PC-3 (cell line): ENCODE data around the gene LDHD.

Experiments
- CTCF ChIP-seq: fragments of 300-600 bp; sonication (generic); conservative IDR thresholded peaks from 2 replicates; pipeline ENCODE4 v1.5.1; 2017; ENCODE audit warnings: antibody characterized with exemption, low read depth, mild to moderate bottlenecking, low read length
- EZH2 ChIP-seq: fragments of 300-600 bp; sonication (generic); IDR thresholded peaks from one replicate; pipeline ENCODE4 v1.6.1; 2017; ENCODE audit warnings: antibody characterized with exemption, mild to moderate bottlenecking, low read length; ENCODE audit not compliant: unreplicated experiment
- EZH2phosphoT487 ChIP-seq: fragments of 300-600 bp; sonication (generic); IDR thresholded peaks from 2 replicates; pipeline ENCODE4 v1.6.1; 2018; ENCODE audit warnings: mild to moderate bottlenecking, antibody characterized with exemption, low read length, borderline replicate concordance

- no peak for TF ChIP-seq CTCF
- TF ChIP-seq EZH2 = no peak
- no peak for TF ChIP-seq EZH2phosphoT487
These were observed 16.0 kb downstream of the LDHD start for GRCh38 chr16:75100603-75100990.
